PC-3 (cell line): ENCODE results near the gene CASP4. TPM values are rescaled to one million over a fixed set of nuclear protein-coding genes. Genes with fewer than 3 reads are reported as not detected.

Experiments
- ATAC-seq: fragments of 200-7000 bp; cut with Tn5 transposase; 2 replicates; pipeline ENCODE4 v1.9.1; 2020; ENCODE audit warnings: mild to moderate bottlenecking, moderate library complexity
- BruUV-seq: library from RNA; stranded (reverse); fragments of 400-500 nt; replicated peaks from 2 replicates; lab custom pipeline; 2021; lab: Mats Ljungman, UMichigan
- CTCF ChIA-PET: fragments of 300-600 bp; sonication (Branson Sonifier 250); formaldehyde crosslinking; loops from one replicate; lab custom pipeline; 2022; ENCODE audit warnings: antibody characterized with exemption; lab: Charles Lee
- POLR2A ChIA-PET: fragments of 300-600 bp; sonication (Branson Sonifier 250); formaldehyde crosslinking; loops from one replicate; lab custom pipeline; 2022; ENCODE audit warnings: antibody characterized with exemption; ENCODE audit not compliant: unreplicated experiment; lab: Charles Lee
- DNase-seq: peaks from one replicate; pipeline ENCODE4 v3.0.0-alpha.2; 2015
- H2AFZ ChIP-seq: fragments of 300-600 bp; sonication (generic); 2 replicates; pipeline ENCODE4 v1.6.0; 2016; ENCODE audit warnings: antibody characterized with exemption, low read length
- H3F3A ChIP-seq: fragments of 300-600 bp; sonication (generic); one replicate; pipeline ENCODE4 v1.6.0; 2017; ENCODE audit warnings: antibody characterized with exemption, low read length, control low read depth, mild to moderate bottlenecking; ENCODE audit not compliant: unreplicated experiment
- H3K27ac ChIP-seq: fragments of 300-600 bp; sonication (generic); 2 replicates; pipeline ENCODE4 v1.5.1; 2016; ENCODE audit warnings: mild to moderate bottlenecking, low read length
- H3K27me3 ChIP-seq: fragments of 300-600 bp; sonication (generic); 2 replicates; pipeline ENCODE4 v1.6.1; 2016; ENCODE audit warnings: low read length, mixed read lengths
- H3K36me3 ChIP-seq: fragments of 300-600 bp; sonication (generic); 2 replicates; pipeline ENCODE4 v1.6.1; 2016; ENCODE audit warnings: low read depth, mixed run types, low read length, mixed read lengths
- H3K4me1 ChIP-seq: fragments of 300-600 bp; sonication (generic); 2 replicates; pipeline ENCODE4 v1.5.1; 2016; ENCODE audit warnings: low read length; ENCODE audit not compliant: insufficient read depth
- H3K4me2 ChIP-seq: fragments of 300-600 bp; sonication (generic); 2 replicates; pipeline ENCODE4 v1.6.0; 2016; ENCODE audit warnings: low read length
- H3K4me3 ChIP-seq: fragments of 300-600 bp; sonication (generic); 2 replicates; pipeline ENCODE4 v1.5.1; 2016; ENCODE audit warnings: mild to moderate bottlenecking, low read length, mixed read lengths
- H3K79me2 ChIP-seq: fragments of 300-600 bp; sonication (generic); 2 replicates; pipeline ENCODE4 v1.6.1; 2017; ENCODE audit warnings: low read length, mixed read lengths
- H3K9ac ChIP-seq: fragments of 300-600 bp; sonication (generic); 2 replicates; pipeline ENCODE4 v1.6.0; 2016; ENCODE audit warnings: mild to moderate bottlenecking, low read length
- H3K9me2 ChIP-seq: fragments of 300-600 bp; sonication (generic); replicated peaks from 2 replicates; pipeline ENCODE4 v1.6.1; 2016; ENCODE audit warnings: mixed run types, low read length, mixed read lengths
- H3K9me3 ChIP-seq: fragments of 300-600 bp; sonication (generic); 2 replicates; pipeline ENCODE4 v1.6.1; 2016; ENCODE audit warnings: low read length, mixed read lengths
- H4K20me1 ChIP-seq: fragments of 300-600 bp; sonication (generic); 2 replicates; pipeline ENCODE4 v1.6.1; 2016; ENCODE audit warnings: low read length, mixed read lengths
- EZH2 ChIP-seq: fragments of 300-600 bp; sonication (generic); IDR thresholded peaks from one replicate; pipeline ENCODE4 v1.6.1; 2017; ENCODE audit warnings: antibody characterized with exemption, mild to moderate bottlenecking, low read length; ENCODE audit not compliant: unreplicated experiment
- EZH2phosphoT487 ChIP-seq: fragments of 300-600 bp; sonication (generic); IDR thresholded peaks from 2 replicates; pipeline ENCODE4 v1.6.1; 2018; ENCODE audit warnings: mild to moderate bottlenecking, antibody characterized with exemption, low read length, borderline replicate concordance
- intact Hi-C: fragments of 100-400 bp; cut with micrococcal nuclease; formaldehyde crosslinking; loops from 2 replicates; pipeline ENCODE4 v1.9.0; 2023
- total RNA-seq: library from RNA; depleted of rRNA; stranded (reverse); fragments of >200 nt; gene quantifications from 2 replicates; pipeline ENCODE4 v1.2.3, GENCODE V29; 2014
- TF ChIP-seq, protein P1 (sequence below): fragments of 300-600 bp; sonication (generic); conservative IDR thresholded peaks from 2 replicates; pipeline ENCODE4 v1.5.1; 2017; ENCODE audit warnings: antibody characterized with exemption, low read depth, mild to moderate bottlenecking, low read length

Gene CASP4
- total RNA-seq, 1 experiment from 2014 or later: 40.9 TPM

DNA sequence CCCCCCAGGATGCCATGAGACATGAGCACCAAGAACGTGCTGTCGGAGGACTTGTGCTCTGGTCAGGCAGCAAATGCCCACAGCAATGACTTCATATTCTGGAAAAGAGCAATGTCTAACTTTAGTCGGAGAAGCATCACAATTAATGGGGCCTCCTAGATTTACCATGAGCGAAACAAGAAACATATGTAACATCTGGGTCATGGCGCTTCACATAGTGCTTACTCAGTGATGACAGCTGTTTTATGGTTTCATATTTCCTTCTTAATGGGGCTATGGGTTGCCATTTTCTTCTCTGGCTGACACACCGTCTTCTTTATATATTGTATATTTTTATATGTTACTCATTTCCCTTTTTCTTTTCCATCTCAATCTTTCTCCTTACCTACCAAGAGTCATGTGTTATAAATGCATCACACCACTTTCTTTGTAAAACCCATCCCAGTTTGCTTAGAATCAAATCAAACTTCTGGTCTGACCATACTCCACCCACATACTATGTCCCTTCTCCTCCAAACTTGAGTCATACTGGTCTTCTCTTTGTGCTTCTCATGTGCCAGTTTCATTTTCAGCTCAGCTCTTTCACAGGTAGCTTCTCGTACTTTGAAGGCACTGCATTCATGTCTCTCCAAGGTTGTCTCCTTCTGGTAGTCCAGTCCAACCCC lies 60.7 kb downstream of the CASP4 start:
- no peak for DNase-seq
- Histone ChIP-seq H3K27ac (no peak overlapping the region), H3K4me1 (no peaks in the 10 kb centered on the region), H4K20me1 (no peaks in the 10 kb centered on the region), H3K9me3 (no peaks in the 10 kb centered on the region), H3K9ac (no peak overlapping the region), H3K36me3 (no peaks in the 10 kb centered on the region), H3K27me3 (no peaks in the 10 kb centered on the region), H3K9me2 (0 out of 2 replicates have a peak, but pooled peaks cover 4% of the 10 kb centered on the region), H3F3A (no peaks in the 10 kb centered on the region), H3K4me2 (no peak overlapping the region), H3K79me2 (no peaks in the 10 kb centered on the region), H2AFZ (no peak overlapping the region), H3K4me3 (no peak overlapping the region)
- no peak; the same call in 1 of the 2 replicates for ATAC-seq
- TF ChIP-seq EZH2 (no peak), EZH2phosphoT487 (no peak)
- TF ChIP-seq, protein P1, sequence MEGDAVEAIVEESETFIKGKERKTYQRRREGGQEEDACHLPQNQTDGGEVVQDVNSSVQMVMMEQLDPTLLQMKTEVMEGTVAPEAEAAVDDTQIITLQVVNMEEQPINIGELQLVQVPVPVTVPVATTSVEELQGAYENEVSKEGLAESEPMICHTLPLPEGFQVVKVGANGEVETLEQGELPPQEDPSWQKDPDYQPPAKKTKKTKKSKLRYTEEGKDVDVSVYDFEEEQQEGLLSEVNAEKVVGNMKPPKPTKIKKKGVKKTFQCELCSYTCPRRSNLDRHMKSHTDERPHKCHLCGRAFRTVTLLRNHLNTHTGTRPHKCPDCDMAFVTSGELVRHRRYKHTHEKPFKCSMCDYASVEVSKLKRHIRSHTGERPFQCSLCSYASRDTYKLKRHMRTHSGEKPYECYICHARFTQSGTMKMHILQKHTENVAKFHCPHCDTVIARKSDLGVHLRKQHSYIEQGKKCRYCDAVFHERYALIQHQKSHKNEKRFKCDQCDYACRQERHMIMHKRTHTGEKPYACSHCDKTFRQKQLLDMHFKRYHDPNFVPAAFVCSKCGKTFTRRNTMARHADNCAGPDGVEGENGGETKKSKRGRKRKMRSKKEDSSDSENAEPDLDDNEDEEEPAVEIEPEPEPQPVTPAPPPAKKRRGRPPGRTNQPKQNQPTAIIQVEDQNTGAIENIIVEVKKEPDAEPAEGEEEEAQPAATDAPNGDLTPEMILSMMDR: no peak
- BruUV-seq: no TSS peak
- ChIA-PET CTCF (no interaction called here), POLR2A (no interaction called here)
- intact Hi-C loops: no loop called here

DNA sequence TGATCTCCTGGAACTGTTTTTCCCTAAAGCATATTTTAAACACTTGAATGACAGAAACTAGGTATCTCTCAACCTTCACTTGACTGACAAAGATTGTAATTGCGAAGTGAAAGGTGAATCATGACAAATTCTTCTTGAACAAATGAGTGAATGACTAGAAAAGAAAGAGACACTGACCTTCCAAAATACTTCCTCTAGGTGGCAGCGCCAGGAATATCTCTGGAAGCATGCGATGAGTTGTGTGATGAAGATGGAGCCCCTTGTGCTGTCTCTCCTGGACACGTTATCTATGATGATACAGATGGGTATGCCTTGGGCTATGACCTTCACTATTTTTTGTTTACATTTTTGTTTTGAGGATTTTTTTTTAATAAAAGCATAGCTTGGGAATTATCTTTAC lies 63.1 kb downstream of the CASP4 start:
- H4K20me1 ChIP-seq: no peaks in the 10 kb centered on the region
- CTCF ChIA-PET: no interaction called here
- BruUV-seq: no TSS peak
- H3K27me3 ChIP-seq: no peaks in the 10 kb centered on the region
- no peaks in the 10 kb centered on the region for H3K79me2 ChIP-seq
- peak; percentile 26 for DNase-seq
- POLR2A ChIA-PET: no interaction called here
- no peaks in the 10 kb centered on the region for H3F3A ChIP-seq
- no peaks in the 10 kb centered on the region for H3K9me3 ChIP-seq
- no peak overlapping the region for H2AFZ ChIP-seq
- intact Hi-C loops: no loop called here
- H3K27ac ChIP-seq: no peak overlapping the region
- H3K9ac ChIP-seq: no peak overlapping the region
- H3K4me3 ChIP-seq: no peak overlapping the region
- no peak overlapping the region for H3K4me2 ChIP-seq
- 0 out of 2 replicates have a peak, but pooled peaks cover 4% of the 10 kb centered on the region for H3K9me2 ChIP-seq
- no peak for TF ChIP-seq EZH2phosphoT487
- TF ChIP-seq, protein P1: peak; percentile 56
- no peaks in the 10 kb centered on the region for H3K36me3 ChIP-seq
- ATAC-seq: no peak
- no peaks in the 10 kb centered on the region for H3K4me1 ChIP-seq

DNA sequence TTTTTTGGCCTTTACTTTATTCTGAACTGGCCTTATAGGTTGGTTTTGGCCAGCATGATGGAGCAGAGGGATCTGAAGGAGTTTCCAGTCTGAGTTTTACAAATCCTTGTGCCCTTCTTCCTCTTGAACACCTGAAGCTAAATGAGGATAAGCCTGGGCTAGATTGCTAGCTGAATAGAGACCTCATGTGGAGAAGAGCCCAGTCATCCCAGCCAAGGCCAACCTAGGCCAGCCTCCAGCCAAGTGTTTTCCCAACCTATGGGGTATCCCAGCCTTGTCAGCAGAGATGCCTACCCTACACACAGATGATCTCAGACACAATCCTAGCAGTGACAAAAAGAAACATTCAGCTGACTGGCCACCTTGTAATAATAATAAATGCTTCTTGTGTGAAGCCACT lies 69.1 kb downstream of the CASP4 start:
- intact Hi-C loops: no loop called here
- H3K9me3 ChIP-seq: no peaks in the 10 kb centered on the region
- no peak overlapping the region for H3K4me2 ChIP-seq
- POLR2A ChIA-PET: no interaction called here
- H3K27me3 ChIP-seq: no peaks in the 10 kb centered on the region
- no TSS peak for BruUV-seq
- no peaks in the 10 kb centered on the region for H3K4me1 ChIP-seq
- H3K4me3 ChIP-seq: no peak overlapping the region
- H4K20me1 ChIP-seq: no peaks in the 10 kb centered on the region
- no peaks in the 10 kb centered on the region for H3K9me2 ChIP-seq
- no peak overlapping the region for H3K9ac ChIP-seq
- no peaks in the 10 kb centered on the region for H3F3A ChIP-seq
- TF ChIP-seq EZH2phosphoT487 (no peak), EZH2 (no peak)
- TF ChIP-seq, protein P1: no peak
- no peaks in the 10 kb centered on the region for H3K36me3 ChIP-seq
- no peak for ATAC-seq
- no peak for DNase-seq
- no peak overlapping the region for H2AFZ ChIP-seq
- no peak overlapping the region for H3K27ac ChIP-seq
- H3K79me2 ChIP-seq: no peaks in the 10 kb centered on the region
- CTCF ChIA-PET: no interaction called here
